SK-N-SH treated with all-trans-retinoic acid at 6 μM for 48 hours (cell line): Measurements from ENCODE around the gene FIGNL2.

Experiments used
- ATAC-seq: fragments of 200-7000 bp; cut with Tn5 transposase; 3 replicates; pipeline ENCODE4 v1.9.1; 2020; ENCODE audit warnings: mild to moderate bottlenecking, moderate library complexity
- ARNTL ChIP-seq: fragments of 450-650 bp; formaldehyde crosslinking; IDR thresholded peaks from 2 replicates; pipeline ENCODE4 v1.5.0; 2020; ENCODE audit warnings: low read depth, mild to moderate bottlenecking, moderate library complexity, borderline replicate concordance
- BACH2 ChIP-seq: fragments of 250-450 bp; sonication (Bioruptor Pico); IDR thresholded peaks from 2 replicates; pipeline ENCODE4 v1.9.0; 2021; ENCODE audit warnings: mild to moderate bottlenecking, borderline replicate concordance
- CSDC2 ChIP-seq: fragments of 250-450 bp; sonication (Bioruptor Pico); IDR thresholded peaks from 2 replicates; pipeline ENCODE4 v1.5.0; 2020; ENCODE audit warnings: mild to moderate bottlenecking, moderate library complexity
- CSRNP3 ChIP-seq: fragments of 250-450 bp; sonication (Bioruptor Pico); IDR thresholded peaks from 2 replicates; pipeline ENCODE4 v1.5.1; 2021; ENCODE audit warnings: mild to moderate bottlenecking, moderate library complexity
- ISL1 ChIP-seq: fragments of 250-450 bp; sonication (Bioruptor Pico); IDR thresholded peaks from 2 replicates; pipeline ENCODE4 v2.1.2; 2022; ENCODE audit warnings: mild to moderate bottlenecking, moderate library complexity
- OSR1 ChIP-seq: fragments of 250-450 bp; sonication (Bioruptor Pico); IDR thresholded peaks from 2 replicates; pipeline ENCODE4 v1.8.0; 2022; ENCODE audit warnings: moderate library complexity, mild to moderate bottlenecking, inconsistent platforms
- PATZ1 ChIP-seq: fragments of 250-450 bp; sonication (Bioruptor Pico); IDR thresholded peaks from 2 replicates; pipeline ENCODE4 v1.8.0; 2020; ENCODE audit warnings: mild to moderate bottlenecking, moderate library complexity, borderline replicate concordance
- PPARA ChIP-seq: fragments of 250-450 bp; sonication (Bioruptor Pico); IDR thresholded peaks from 2 replicates; pipeline ENCODE4 v1.5.0; 2020; ENCODE audit warnings: mild to moderate bottlenecking, borderline replicate concordance
- RARB ChIP-seq: fragments of 250-450 bp; sonication (Bioruptor Pico); IDR thresholded peaks from 2 replicates; pipeline ENCODE4 v1.8.0; 2021; ENCODE audit warnings: mild to moderate bottlenecking, moderate library complexity
- SNAI2 ChIP-seq: fragments of 250-450 bp; sonication (Bioruptor Pico); IDR thresholded peaks from 2 replicates; pipeline ENCODE4 v1.5.0; 2020; ENCODE audit warnings: mild to moderate bottlenecking, moderate library complexity
- TOX ChIP-seq: fragments of 250-450 bp; sonication (Bioruptor Pico); IDR thresholded peaks from 2 replicates; pipeline ENCODE4 v1.8.0; 2021; ENCODE audit warnings: mild to moderate bottlenecking, moderate library complexity, borderline replicate concordance
- ZC3H10 ChIP-seq: fragments of 250-450 bp; sonication (Bioruptor Pico); IDR thresholded peaks from 2 replicates; pipeline ENCODE4 v1.5.1; 2021; ENCODE audit warnings: mild to moderate bottlenecking, moderate library complexity
- ZFP3 ChIP-seq: fragments of 250-450 bp; sonication (Bioruptor Pico); IDR thresholded peaks from 2 replicates; pipeline ENCODE4 v1.5.0; 2020; ENCODE audit warnings: mild to moderate bottlenecking, moderate library complexity
- ZFP30 ChIP-seq: fragments of 450-650 bp; formaldehyde crosslinking; IDR thresholded peaks from 2 replicates; pipeline ENCODE4 v1.5.0; 2022; ENCODE audit warnings: mild to moderate bottlenecking, moderate library complexity
- ZNF565 ChIP-seq: fragments of 450-650 bp; formaldehyde crosslinking; conservative IDR thresholded peaks from 2 replicates; pipeline ENCODE4 v1.5.0; 2020; ENCODE audit warnings: low read depth, mild to moderate bottlenecking, moderate library complexity
- ZNF8 ChIP-seq: fragments of 450-650 bp; formaldehyde crosslinking; IDR thresholded peaks from 2 replicates; pipeline ENCODE4 v1.5.0; 2020; ENCODE audit warnings: mild to moderate bottlenecking, moderate library complexity
- TF ChIP-seq, protein P1 (sequence below): fragments of 250-450 bp; sonication (Bioruptor Pico); IDR thresholded peaks from 2 replicates; pipeline ENCODE4 v1.8.0; 2021; ENCODE audit warnings: low read depth, mild to moderate bottlenecking, moderate library complexity, borderline replicate concordance
- TF ChIP-seq, protein P2 (sequence below): fragments of 250-450 bp; sonication (Bioruptor Pico); IDR thresholded peaks from 2 replicates; pipeline ENCODE4 v1.5.1; 2020; ENCODE audit warnings: low read depth, mild to moderate bottlenecking, moderate library complexity

Gene FIGNL2

DNA sequence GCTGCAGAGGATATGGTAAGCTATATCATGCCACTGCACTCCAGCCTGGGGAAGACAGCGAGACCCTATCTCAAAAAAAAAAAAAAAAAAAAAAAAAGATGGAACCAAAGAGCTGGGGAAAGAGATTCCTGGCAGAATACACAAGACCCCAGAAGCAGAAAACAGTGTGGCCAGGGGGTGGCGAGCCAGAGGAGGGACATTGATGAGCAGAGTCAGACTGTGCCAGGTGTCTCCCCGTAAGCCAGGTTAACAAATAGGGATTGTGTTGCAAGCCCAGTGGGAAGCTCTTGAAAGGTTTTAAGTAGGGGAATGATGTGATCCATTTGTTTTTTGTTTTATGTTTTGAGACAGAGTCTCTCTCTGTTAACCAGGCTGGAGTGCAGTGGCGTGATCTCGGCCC is 56.1 kb downstream of the FIGNL2 start:
- TF ChIP-seq, protein P1, sequence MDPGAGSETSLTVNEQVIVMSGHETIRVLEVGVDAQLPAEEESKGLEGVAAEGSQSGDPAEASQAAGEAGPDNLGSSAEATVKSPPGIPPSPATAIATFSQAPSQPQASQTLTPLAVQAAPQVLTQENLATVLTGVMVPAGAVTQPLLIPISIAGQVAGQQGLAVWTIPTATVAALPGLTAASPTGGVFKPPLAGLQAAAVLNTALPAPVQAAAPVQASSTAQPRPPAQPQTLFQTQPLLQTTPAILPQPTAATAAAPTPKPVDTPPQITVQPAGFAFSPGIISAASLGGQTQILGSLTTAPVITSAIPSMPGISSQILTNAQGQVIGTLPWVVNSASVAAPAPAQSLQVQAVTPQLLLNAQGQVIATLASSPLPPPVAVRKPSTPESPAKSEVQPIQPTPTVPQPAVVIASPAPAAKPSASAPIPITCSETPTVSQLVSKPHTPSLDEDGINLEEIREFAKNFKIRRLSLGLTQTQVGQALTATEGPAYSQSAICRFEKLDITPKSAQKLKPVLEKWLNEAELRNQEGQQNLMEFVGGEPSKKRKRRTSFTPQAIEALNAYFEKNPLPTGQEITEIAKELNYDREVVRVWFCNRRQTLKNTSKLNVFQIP (CRISPR knock-in tag) = no peak
- TF ChIP-seq ZFP3 (CRISPR knock-in tag) (no peak), RARB (CRISPR knock-in tag) (no peak), ZFP30 (no peak), OSR1 (CRISPR knock-in tag) (no peak), ZC3H10 (no peak), ARNTL (no peak)
- no peak for ATAC-seq

- ATAC-seq = peak; percentile 85
- TF ChIP-seq, protein P2, sequence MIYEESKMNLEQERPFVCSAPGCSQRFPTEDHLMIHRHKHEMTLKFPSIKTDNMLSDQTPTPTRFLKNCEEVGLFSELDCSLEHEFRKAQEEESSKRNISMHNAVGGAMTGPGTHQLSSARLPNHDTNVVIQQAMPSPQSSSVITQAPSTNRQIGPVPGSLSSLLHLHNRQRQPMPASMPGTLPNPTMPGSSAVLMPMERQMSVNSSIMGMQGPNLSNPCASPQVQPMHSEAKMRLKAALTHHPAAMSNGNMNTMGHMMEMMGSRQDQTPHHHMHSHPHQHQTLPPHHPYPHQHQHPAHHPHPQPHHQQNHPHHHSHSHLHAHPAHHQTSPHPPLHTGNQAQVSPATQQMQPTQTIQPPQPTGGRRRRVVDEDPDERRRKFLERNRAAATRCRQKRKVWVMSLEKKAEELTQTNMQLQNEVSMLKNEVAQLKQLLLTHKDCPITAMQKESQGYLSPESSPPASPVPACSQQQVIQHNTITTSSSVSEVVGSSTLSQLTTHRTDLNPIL (CRISPR knock-in tag) = no peak
- TF ChIP-seq ZFP3 (CRISPR knock-in tag) (no peak), ZFP30 (no peak), BACH2 (no peak), ISL1 (CRISPR knock-in tag) (no peak), ZNF565 (CRISPR knock-in tag) (no peak), SNAI2 (CRISPR knock-in tag) (no peak), PPARA (no peak), CSDC2 (no peak), TOX (CRISPR knock-in tag) (no peak), OSR1 (CRISPR knock-in tag) (no peak), PATZ1 (no peak), RARB (CRISPR knock-in tag) (no peak)
Observed at GRCh38 chr12:51788876-51789275, 59.6 kb downstream of the FIGNL2 start.

DNA sequence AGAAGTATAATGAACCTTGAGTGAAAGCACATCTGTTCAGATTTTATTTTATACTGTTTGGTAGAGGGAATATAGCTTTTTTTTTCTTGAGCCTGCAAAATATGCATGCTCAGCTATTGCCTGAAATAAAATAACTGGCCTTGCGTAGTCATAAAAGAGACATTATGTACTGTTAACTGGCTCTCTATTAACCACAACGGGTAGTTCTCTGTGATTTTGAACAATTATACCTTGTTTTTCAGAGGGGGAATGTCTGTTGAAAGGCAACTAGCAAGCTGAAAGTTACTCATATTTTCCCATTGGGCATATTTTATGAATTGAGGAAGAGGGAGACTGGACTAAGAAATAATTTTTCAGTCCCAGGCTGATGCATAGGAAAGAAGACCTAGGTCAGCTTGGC is 62.6 kb downstream of the FIGNL2 start:
- ATAC-seq = no peak
- TF ChIP-seq ISL1 (CRISPR knock-in tag) (no peak), BACH2 (no peak), PPARA (no peak), CSDC2 (no peak), ZNF8 (CRISPR knock-in tag) (no peak), CSRNP3 (CRISPR knock-in tag) (no peak), OSR1 (CRISPR knock-in tag) (no peak), SNAI2 (CRISPR knock-in tag) (no peak), PATZ1 (no peak), ZC3H10 (no peak)
- TF ChIP-seq, protein P2 (CRISPR knock-in tag) = no peak
- TF ChIP-seq, protein P1 (CRISPR knock-in tag) = no peak
